ENCODE data around the gene ZNF662. TPM values are rescaled to one million over a fixed set of nuclear protein-coding genes. Genes with fewer than 3 reads are reported as not detected.

ZNF662 gene
- total and polyA plus RNA-seq, 2 of the 13 experiments (the other 11 are each of a cell fraction or from before 2014, with no cell fraction given) = not detected

- no peaks in the 10 kb centered on the region for H3K36me3 ChIP-seq (replicated peaks in 1 of 2; ENCODE audit: control insufficient read depth in 1 of 2, insufficient read depth in 2 of 2, low read length in 2 of 2)
- DNase-seq (ENCODE audit: low spot score) (no peak), FAIRE-seq (no peak), ATAC-seq (no peak)
- 36% methylated on average over 1 of the region's 1 CpG for WGBS (ENCODE audit: low lambda C conversion rate)
- H3K9me3 ChIP-seq (ENCODE audit: low read length) = no peaks in the 10 kb centered on the region
- TF ChIP-seq MYC (CRISPR knock-in tag; IDR thresholded peaks at IDR 0.05; ENCODE audit: borderline replicate concordance) (no peak), ZNF205 (CRISPR knock-in tag; IDR thresholded peaks at IDR 0.05) (no peak), ZNF615 (CRISPR knock-in tag; IDR thresholded peaks at IDR 0.05; ENCODE audit: borderline replicate concordance) (no peak), ZNF512 (CRISPR knock-in tag; IDR thresholded peaks at IDR 0.05) (no peak), MIER2 (CRISPR knock-in tag; IDR thresholded peaks at IDR 0.05) (no peak), NFE2L2 (IDR thresholded peaks at IDR 0.05; ENCODE audit: low read length) (peak; percentile 63; the same call in 1 of the 2 replicates)
- no TSS peak for BruUV-seq (replicated peaks)
- H3K4me2 ChIP-seq (ENCODE audit: low read depth, low read length) = no peak overlapping the region
- no peak overlapping the region for H3K4me3 ChIP-seq (replicated peaks in 1 of 3; ENCODE audit: insufficient read depth in 1 of 3, low read depth in 2 of 3, low read length in 3 of 3)
- H3K4me1 ChIP-seq (ENCODE audit: insufficient read depth, low read length) = peaks cover 4% of the 10 kb centered on the region
- no peak overlapping the region for H3K27ac ChIP-seq (ENCODE audit: extremely low read length, insufficient read depth, low read length)
- H3K79me2 ChIP-seq (ENCODE audit: insufficient read depth, low read length) = no peaks in the 10 kb centered on the region
- intact Hi-C loops (cut with micrococcal nuclease; ENCODE audit: unreplicated experiment) = no loop called here
- in situ Hi-C loops (cut with HindIII; ENCODE audit: extremely low pct_ligation_motif_present, low pct_unique_long_range_greater_than_20kb) = no loop called here
- H2AFZ ChIP-seq (ENCODE audit: low read length) = no peak overlapping the region
- H4K20me1 ChIP-seq (ENCODE audit: insufficient read depth, low read length) = no peaks in the 10 kb centered on the region
- peaks cover 0 to 3% of the 10 kb centered on the region in 2 experiments; a peak in 2 of 5 replicates for H3K27me3 ChIP-seq (ENCODE audit: control insufficient read depth in 1 of 2, insufficient read depth in 2 of 2, low read length in 2 of 2)
- POLR2A ChIA-PET = no interaction called here
- H3K9ac ChIP-seq (ENCODE audit: insufficient read depth, low read depth, low read length) = no peak overlapping the region
- CTCF ChIA-PET (ENCODE audit: low intra/inter-chr PET ratio, low total read pairs) = no interaction called here
Measured at GRCh38 chr3:42886294-42886822, 19.6 kb upstream of the ZNF662 start.

- 76% methylated on average over 3 of the region's 3 CpGs for WGBS (ENCODE audit: low lambda C conversion rate)
- TF ChIP-seq GABPB1 (CRISPR knock-in tag; IDR thresholded peaks at IDR 0.05) = no peak
- no peak for TF ChIP-seq TERF1 (CRISPR knock-in tag; IDR thresholded peaks at IDR 0.05)
- no peak for TF ChIP-seq HNRNPL (IDR thresholded peaks at IDR 0.05; ENCODE audit: low read depth, low read length)
- no peak for TF ChIP-seq GFI1 (CRISPR knock-in tag; IDR thresholded peaks at IDR 0.05; ENCODE audit: borderline replicate concordance)
- no peak for TF ChIP-seq AHDC1 (CRISPR knock-in tag; IDR thresholded peaks at IDR 0.05; ENCODE audit: borderline replicate concordance)
Measured at GRCh38 chr3:42887084-42887483, 18.9 kb upstream of the ZNF662 start.

More at GRCh38 chr3:42887084-42887483, 18.9 kb upstream of the ZNF662 start:
- no TSS peak for BruUV-seq (replicated peaks)
- Histone ChIP-seq H3K27me3 (ENCODE audit: control insufficient read depth in 1 of 2, insufficient read depth in 2 of 2, low read length in 2 of 2) (peaks cover 0 to 3% of the 10 kb centered on the region in 2 experiments; a peak in 2 of 5 replicates), H3K9me3 (ENCODE audit: low read length) (no peaks in the 10 kb centered on the region), H3K9ac (ENCODE audit: insufficient read depth, low read depth, low read length) (no peak overlapping the region), H4K20me1 (ENCODE audit: insufficient read depth, low read length) (no peaks in the 10 kb centered on the region), H2AFZ (ENCODE audit: low read length) (no peak overlapping the region), H3K27ac (ENCODE audit: extremely low read length, insufficient read depth, low read length) (no peak overlapping the region), H3K4me2 (ENCODE audit: low read depth, low read length) (no peak overlapping the region), H3K79me2 (ENCODE audit: insufficient read depth, low read length) (no peaks in the 10 kb centered on the region), H3K4me1 (ENCODE audit: insufficient read depth, low read length) (no peaks in the 10 kb centered on the region), H3K36me3 (replicated peaks in 1 of 2; ENCODE audit: control insufficient read depth in 1 of 2, insufficient read depth in 2 of 2, low read length in 2 of 2) (no peaks in the 10 kb centered on the region), H3K4me3 (replicated peaks in 1 of 3; ENCODE audit: insufficient read depth in 1 of 3, low read depth in 2 of 3, low read length in 3 of 3) (no peak overlapping the region)
- CTCF ChIA-PET (ENCODE audit: low intra/inter-chr PET ratio, low total read pairs) = no interaction called here
- ATAC-seq = no peak
- in situ Hi-C loops (cut with HindIII; ENCODE audit: extremely low pct_ligation_motif_present, low pct_unique_long_range_greater_than_20kb) (no loop called here), intact Hi-C loops (cut with micrococcal nuclease; ENCODE audit: unreplicated experiment) (no loop called here)
- POLR2A ChIA-PET = no interaction called here
- no peak for FAIRE-seq
- no peak for DNase-seq (ENCODE audit: low spot score)
